22Rv1 (cell line): ENCODE data around the gene BICC1.

Experiments used
- H3K27ac ChIP-seq: fragments of 450-650 bp; 2 replicates; pipeline ENCODE4 v1.5.1; 2017
- CTCF ChIP-seq: fragments of 450-650 bp; IDR thresholded peaks from 2 replicates; pipeline ENCODE4 v1.5.1; 2017; ENCODE audit warnings: mild to moderate bottlenecking
- ZFX ChIP-seq: fragments of 450-650 bp; IDR thresholded peaks from 2 replicates; pipeline ENCODE4 v1.6.1; 2017; ENCODE audit warnings: antibody characterized with exemption, borderline replicate concordance

The BICC1 gene

GRCh38 chr10:58622246-58622645, 109.6 kb downstream of the BICC1 start:
- TF ChIP-seq CTCF (no peak), ZFX (no peak)
- no peak overlapping the region for H3K27ac ChIP-seq

- TF ChIP-seq ZFX (no peak), CTCF (no peak)
- no peak overlapping the region for H3K27ac ChIP-seq
Measured at GRCh38 chr10:58625070-58625469, 112.4 kb downstream of the BICC1 start.

GRCh38 chr10:58627392-58627791, 114.7 kb downstream of the BICC1 start:
- no peak for TF ChIP-seq CTCF
- TF ChIP-seq ZFX, result no peak
- H3K27ac ChIP-seq, result no peak overlapping the region

- H3K27ac ChIP-seq, result no peak overlapping the region
- no peak for TF ChIP-seq CTCF
- no peak for TF ChIP-seq ZFX
Measured at GRCh38 chr10:58631715-58632114, 119.0 kb downstream of the BICC1 start.

GRCh38 chr10:58632216-58632615, 119.5 kb downstream of the BICC1 start:
- TF ChIP-seq CTCF, result no peak
- no peak for TF ChIP-seq ZFX

DNA sequence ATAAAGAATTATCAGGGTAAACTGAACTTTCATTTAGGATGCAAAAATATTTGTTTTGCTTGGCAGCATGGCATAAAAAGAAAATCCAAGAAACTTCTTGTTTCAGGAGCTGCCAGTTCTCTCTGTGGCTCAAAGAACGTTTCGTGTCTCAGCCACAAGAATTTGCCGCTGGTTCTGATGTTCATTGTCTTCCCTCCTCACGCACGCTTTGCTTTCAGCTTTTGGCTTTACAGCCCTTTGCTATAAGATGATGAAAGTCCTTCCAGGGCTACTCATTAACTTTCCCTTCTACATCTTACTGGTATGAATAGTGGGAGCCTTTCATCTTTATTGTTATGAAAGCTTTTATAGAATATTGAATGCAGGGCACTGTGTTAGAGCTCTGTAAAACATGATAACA, 124.7 kb downstream of the BICC1 start:
- H3K27ac ChIP-seq, result no peak overlapping the region
- TF ChIP-seq CTCF (no peak), ZFX (no peak)

More at GRCh38 chr10:58632216-58632615, 119.5 kb downstream of the BICC1 start:
- no peak overlapping the region for H3K27ac ChIP-seq

GRCh38 chr10:58638388-58638787, 125.7 kb downstream of the BICC1 start:
- no peak for TF ChIP-seq CTCF
- TF ChIP-seq ZFX, result no peak
- no peak overlapping the region for H3K27ac ChIP-seq
